OCI-LY1 (cell line): Measurements from ENCODE around the gene ARL6IP5.

Source experiments
- H2AFZ ChIP-seq: fragments of 200-600 bp; sonication (generic), shearing (Covaris generic); 2 replicates; pipeline ENCODE4 v1.6.0; 2014; ENCODE audit warnings: antibody characterized with exemption, mild to moderate bottlenecking, low read length
- H3F3A ChIP-seq: fragments of 200-600 bp; sonication (generic), shearing (Covaris generic); 2 replicates; pipeline ENCODE4 v1.6.0; 2014; ENCODE audit warnings: mild to moderate bottlenecking, antibody characterized with exemption, low read length, moderate library complexity; ENCODE audit not compliant: insufficient read depth
- H3K27ac ChIP-seq: fragments of 200-600 bp; sonication (generic); 2 replicates; pipeline ENCODE4 v1.5.1; 2014; ENCODE audit warnings: low read length, mixed run types, mild to moderate bottlenecking, low read depth; ENCODE audit not compliant: poor library complexity, severe bottlenecking
- H3K27me3 ChIP-seq: fragments of 200-600 bp; sonication (generic); 2 replicates; pipeline ENCODE4 v1.6.0; 2014; ENCODE audit warnings: antibody characterized with exemption, mild to moderate bottlenecking, low read length, moderate library complexity; ENCODE audit not compliant: insufficient read depth
- H3K36me3 ChIP-seq: fragments of 200-600 bp; sonication (generic); 2 replicates; pipeline ENCODE4 v1.6.1; 2014; ENCODE audit warnings: mild to moderate bottlenecking, antibody characterized with exemption, low read length, moderate library complexity, mixed read lengths; ENCODE audit not compliant: insufficient read depth
- H3K4me1 ChIP-seq: fragments of 200-600 bp; sonication (generic); 2 replicates; pipeline ENCODE4 v1.5.1; 2014; ENCODE audit warnings: mild to moderate bottlenecking, low read length, moderate library complexity; ENCODE audit not compliant: insufficient read depth, severe bottlenecking
- H3K4me2 ChIP-seq: fragments of 200-600 bp; sonication (generic), shearing (Covaris generic); 2 replicates; pipeline ENCODE4 v1.6.1; 2014; ENCODE audit warnings: low read length
- H3K4me3 ChIP-seq: fragments of 200-600 bp; sonication (generic); 2 replicates; pipeline ENCODE4 v1.5.1; 2014; ENCODE audit warnings: low read length, low read depth, mild to moderate bottlenecking, mixed read lengths; ENCODE audit not compliant: poor library complexity, severe bottlenecking
- H3K79me2 ChIP-seq: fragments of 200-600 bp; shearing (Covaris generic); 2 replicates; pipeline ENCODE4 v1.6.1; 2016; ENCODE audit warnings: mixed run types, low read length, mixed read lengths; ENCODE audit not compliant: insufficient read depth
- H3K9ac ChIP-seq: fragments of 200-600 bp; sonication (generic), shearing (Covaris generic); 2 replicates; pipeline ENCODE4 v1.6.1; 2014; ENCODE audit warnings: mild to moderate bottlenecking, low read length, mixed read lengths
- H3K9me2 ChIP-seq: fragments of 200-600 bp; sonication (generic), shearing (Covaris generic); 2 replicates; pipeline ENCODE4 v1.6.1; 2014; ENCODE audit warnings: low read depth, mild to moderate bottlenecking, low read length, mixed read lengths
- H3K9me3 ChIP-seq: fragments of 200-600 bp; shearing (Covaris generic); 2 replicates; pipeline ENCODE4 v1.6.1; 2014; ENCODE audit warnings: low read length, mixed read lengths
- H4K20me1 ChIP-seq: fragments of 200-600 bp; sonication (generic), shearing (Covaris generic); 2 replicates; pipeline ENCODE4 v1.6.0; 2016; ENCODE audit warnings: mild to moderate bottlenecking, low read length; ENCODE audit not compliant: insufficient read depth
- CTCF ChIP-seq: fragments of 200-600 bp; sonication (generic), shearing (Covaris generic); IDR thresholded peaks from 2 replicates; pipeline ENCODE4 v1.5.1; 2017; ENCODE audit warnings: mild to moderate bottlenecking, antibody characterized with exemption, low read length, moderate library complexity, mixed read lengths
- EZH2 ChIP-seq: fragments of 200-600 bp; sonication (generic), shearing (Covaris generic); IDR thresholded peaks from 2 replicates; pipeline ENCODE4 v1.8.0; 2017; ENCODE audit warnings: borderline replicate concordance, mixed run types, mild to moderate bottlenecking, antibody characterized with exemption, low read length, moderate library complexity, mixed read lengths

Gene ARL6IP5

GRCh38 chr3:69128509-69128908 lies 43.8 kb downstream of the ARL6IP5 start:
- H2AFZ ChIP-seq, result no peak overlapping the region
- no peaks in the 10 kb centered on the region for H3F3A ChIP-seq
- no peak overlapping the region for H3K9ac ChIP-seq
- H3K27ac ChIP-seq, result no peak overlapping the region
- H3K9me3 ChIP-seq, result no peaks in the 10 kb centered on the region
- H3K9me2 ChIP-seq, result no peaks in the 10 kb centered on the region
- no peaks in the 10 kb centered on the region for H3K27me3 ChIP-seq
- H3K4me2 ChIP-seq, result no peak overlapping the region
- H3K4me3 ChIP-seq, result no peak overlapping the region
- no peaks in the 10 kb centered on the region for H4K20me1 ChIP-seq
- TF ChIP-seq CTCF (no peak), EZH2 (no peak)
- no peaks in the 10 kb centered on the region for H3K79me2 ChIP-seq
- no peaks in the 10 kb centered on the region for H3K4me1 ChIP-seq
- H3K36me3 ChIP-seq, result no peaks in the 10 kb centered on the region

- no peaks in the 10 kb centered on the region for H3K4me1 ChIP-seq
- H3F3A ChIP-seq, result no peaks in the 10 kb centered on the region
- H3K4me2 ChIP-seq, result no peak overlapping the region
- no peak overlapping the region for H2AFZ ChIP-seq
- no peaks in the 10 kb centered on the region for H3K27me3 ChIP-seq
- TF ChIP-seq EZH2 (no peak), CTCF (no peak)
- H3K36me3 ChIP-seq, result no peaks in the 10 kb centered on the region
- no peak overlapping the region for H3K4me3 ChIP-seq
- H4K20me1 ChIP-seq, result no peaks in the 10 kb centered on the region
- H3K9me3 ChIP-seq, result no peaks in the 10 kb centered on the region
- no peak overlapping the region for H3K9ac ChIP-seq
- no peaks in the 10 kb centered on the region for H3K9me2 ChIP-seq
- H3K27ac ChIP-seq, result no peak overlapping the region
- no peaks in the 10 kb centered on the region for H3K79me2 ChIP-seq
Observed at GRCh38 chr3:69129531-69129930, 44.8 kb downstream of the ARL6IP5 start.

GRCh38 chr3:69130689-69131088 lies 46.0 kb downstream of the ARL6IP5 start:
- Histone ChIP-seq H2AFZ (no peak overlapping the region), H3K4me2 (no peak overlapping the region), H4K20me1 (no peaks in the 10 kb centered on the region), H3K4me1 (no peaks in the 10 kb centered on the region), H3K27me3 (no peaks in the 10 kb centered on the region), H3F3A (no peaks in the 10 kb centered on the region), H3K9ac (no peak overlapping the region), H3K79me2 (no peaks in the 10 kb centered on the region), H3K4me3 (no peak overlapping the region), H3K27ac (no peak overlapping the region), H3K9me2 (no peaks in the 10 kb centered on the region), H3K9me3 (no peaks in the 10 kb centered on the region), H3K36me3 (no peaks in the 10 kb centered on the region)
- TF ChIP-seq EZH2, result no peak
- no peak for TF ChIP-seq CTCF
